KG1 (cell line): ENCODE data around the gene TSPAN31.

Source experiments
- DNase-seq: peaks from one replicate; lab custom pipeline; 2025; lab: John Stamatoyannopoulos, UW

Gene TSPAN31

GRCh38 chr12:57752668-57753000, 7.8 kb downstream of the TSPAN31 start:
- no peak for DNase-seq

DNA sequence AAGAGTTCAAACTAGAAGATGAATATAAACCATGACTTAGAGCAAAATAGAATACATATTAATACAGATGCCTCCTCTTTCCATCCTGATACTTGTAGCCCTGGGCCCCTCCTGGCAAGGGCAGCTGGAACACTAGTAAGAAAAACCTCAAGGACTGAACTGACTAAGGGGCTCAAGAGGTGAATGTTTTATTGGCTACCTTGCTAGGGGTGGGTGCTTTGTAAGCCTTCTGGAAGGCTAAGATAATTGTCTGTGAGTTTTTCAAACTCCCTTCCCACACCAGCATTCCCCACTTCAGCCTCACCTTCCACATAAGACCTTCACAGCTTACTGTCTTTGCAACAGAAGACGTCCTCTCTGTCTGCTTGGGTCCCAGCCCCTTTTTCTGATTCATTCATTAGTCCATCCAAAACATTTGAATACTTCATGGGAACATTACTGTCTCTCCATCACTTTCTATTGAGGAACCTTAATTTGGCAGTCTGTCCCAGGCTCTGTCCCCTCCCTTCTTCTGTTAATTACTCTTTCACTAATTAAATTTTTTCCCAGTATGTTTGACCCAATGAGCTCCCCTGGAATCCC, 9.0 kb downstream of the TSPAN31 start:
- DNase-seq = no peak

DNA sequence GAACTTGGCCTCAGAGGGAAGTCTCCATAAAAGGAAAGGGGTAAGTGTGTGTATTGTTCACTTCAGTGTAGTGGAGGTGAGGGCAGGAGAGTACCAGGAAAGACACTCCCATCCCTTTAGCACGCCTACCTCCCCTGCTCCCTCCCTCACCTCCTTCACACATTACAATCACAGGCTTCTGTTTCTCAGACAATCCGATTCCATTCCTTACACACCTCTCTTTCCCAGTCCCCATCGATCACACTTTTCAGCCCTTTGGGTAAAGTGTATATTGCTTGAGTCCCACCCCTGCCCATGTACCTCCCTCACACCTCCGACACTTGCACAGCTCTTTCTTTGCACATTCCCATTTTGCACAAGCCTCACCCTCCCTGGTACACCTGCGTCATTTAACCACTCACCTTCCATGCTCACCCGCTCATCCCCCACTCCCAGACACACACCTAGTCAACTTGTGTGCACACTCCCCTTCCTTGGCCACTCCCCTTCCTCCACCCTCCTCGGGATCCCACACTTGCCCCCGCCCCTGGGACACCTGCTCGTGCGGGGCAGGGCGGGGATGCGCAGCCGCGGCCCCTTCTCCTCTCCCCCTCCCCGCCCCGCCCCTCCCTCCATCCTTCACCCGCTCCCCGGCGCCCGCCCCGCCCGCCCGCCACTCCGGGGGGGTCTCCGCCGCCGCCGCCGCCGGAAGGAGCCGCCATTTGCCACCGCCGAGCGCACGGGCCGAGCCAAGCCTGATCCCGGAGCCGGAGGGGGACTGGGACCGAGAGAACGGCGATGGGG, 9.8 kb downstream of the TSPAN31 start, which contains the start of gene MARCHF9:
Gene MARCHF9 (plus strand): TSS at position 693 of the 783 bp plus-strand sequence. CDS start 426 bp downstream, outside the sequence.
- no peak for DNase-seq

DNA sequence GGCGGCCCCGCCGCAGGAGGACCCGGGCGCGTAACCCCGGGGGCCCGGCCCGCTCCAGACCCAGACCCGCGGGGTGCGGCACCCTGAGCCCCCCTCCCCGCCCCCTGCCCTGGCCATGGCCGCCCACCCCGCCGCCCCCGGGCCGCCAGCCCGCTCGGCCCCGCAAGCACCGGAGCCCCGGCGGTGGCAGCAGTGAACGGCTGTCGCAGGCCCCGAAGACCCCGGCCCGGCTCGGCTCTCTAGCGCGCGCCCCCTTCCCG, 10.3 kb downstream of the TSPAN31 start:
- no peak for DNase-seq

GRCh38 chr12:57755454-57756372, 10.9 kb downstream of the TSPAN31 start:
- DNase-seq = no peak

DNA sequence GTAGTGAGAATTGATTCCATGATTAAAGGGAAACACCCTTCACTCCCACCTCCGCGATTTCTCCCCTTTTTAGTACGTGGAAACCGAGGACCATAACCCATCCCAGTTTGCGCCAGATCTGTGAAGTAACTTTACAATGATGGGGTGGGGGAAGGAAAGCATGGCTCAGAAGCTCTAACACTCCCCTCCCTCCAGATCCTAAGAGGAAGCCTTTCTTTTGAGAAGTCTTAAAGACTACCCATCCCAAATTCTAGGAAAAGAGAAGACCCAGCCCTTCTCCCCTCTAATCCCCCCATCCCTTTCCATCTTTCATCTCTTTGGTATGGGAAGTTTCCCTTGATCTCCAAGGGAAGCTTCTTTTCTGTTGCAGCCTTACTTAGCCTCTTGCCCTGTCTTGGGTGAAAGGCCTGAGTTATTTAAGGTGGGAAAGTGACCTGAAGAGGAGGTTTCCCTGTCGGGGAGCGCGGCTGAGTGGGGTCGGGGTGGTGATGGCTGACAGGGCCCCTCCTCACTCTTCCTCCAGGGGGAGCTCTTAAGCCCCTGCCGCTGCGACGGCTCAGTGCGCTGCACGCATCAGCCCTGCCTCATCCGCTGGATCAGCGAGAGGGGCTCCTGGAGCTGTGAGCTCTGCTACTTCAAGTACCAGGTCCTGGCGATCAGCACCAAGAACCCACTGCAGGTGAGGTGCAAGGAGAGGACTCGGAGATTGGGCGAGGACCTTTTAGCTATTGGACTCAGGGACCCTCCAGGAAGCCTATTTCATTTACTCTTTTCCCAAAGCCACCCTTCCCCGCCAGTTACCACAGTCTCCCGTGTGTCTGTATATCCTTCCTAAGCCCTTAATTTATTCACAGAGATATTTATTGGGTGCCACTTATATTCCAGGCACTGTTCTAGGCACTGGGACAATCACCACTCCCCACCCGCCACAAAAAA, 11.8 kb downstream of the TSPAN31 start:
- DNase-seq = no peak

DNA sequence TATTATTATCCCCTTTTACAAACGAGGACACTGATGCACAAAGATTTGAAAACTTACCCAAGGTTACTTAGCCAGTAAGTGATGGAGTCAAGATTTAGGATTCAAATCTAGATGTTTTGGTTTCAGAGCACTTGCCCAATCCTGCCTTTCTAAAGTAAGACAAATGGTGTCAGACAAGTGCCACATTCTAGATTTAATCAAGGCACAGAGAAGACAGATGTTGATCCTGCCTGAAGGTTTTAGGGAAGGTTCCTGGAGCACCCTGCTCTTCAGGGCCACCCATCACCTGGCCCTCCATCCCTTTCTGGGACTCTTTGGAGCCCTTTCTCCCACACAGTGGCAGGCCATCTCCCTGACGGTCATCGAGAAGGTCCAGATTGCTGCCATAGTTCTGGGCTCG, 12.9 kb downstream of the TSPAN31 start:
- DNase-seq = no peak

DNA sequence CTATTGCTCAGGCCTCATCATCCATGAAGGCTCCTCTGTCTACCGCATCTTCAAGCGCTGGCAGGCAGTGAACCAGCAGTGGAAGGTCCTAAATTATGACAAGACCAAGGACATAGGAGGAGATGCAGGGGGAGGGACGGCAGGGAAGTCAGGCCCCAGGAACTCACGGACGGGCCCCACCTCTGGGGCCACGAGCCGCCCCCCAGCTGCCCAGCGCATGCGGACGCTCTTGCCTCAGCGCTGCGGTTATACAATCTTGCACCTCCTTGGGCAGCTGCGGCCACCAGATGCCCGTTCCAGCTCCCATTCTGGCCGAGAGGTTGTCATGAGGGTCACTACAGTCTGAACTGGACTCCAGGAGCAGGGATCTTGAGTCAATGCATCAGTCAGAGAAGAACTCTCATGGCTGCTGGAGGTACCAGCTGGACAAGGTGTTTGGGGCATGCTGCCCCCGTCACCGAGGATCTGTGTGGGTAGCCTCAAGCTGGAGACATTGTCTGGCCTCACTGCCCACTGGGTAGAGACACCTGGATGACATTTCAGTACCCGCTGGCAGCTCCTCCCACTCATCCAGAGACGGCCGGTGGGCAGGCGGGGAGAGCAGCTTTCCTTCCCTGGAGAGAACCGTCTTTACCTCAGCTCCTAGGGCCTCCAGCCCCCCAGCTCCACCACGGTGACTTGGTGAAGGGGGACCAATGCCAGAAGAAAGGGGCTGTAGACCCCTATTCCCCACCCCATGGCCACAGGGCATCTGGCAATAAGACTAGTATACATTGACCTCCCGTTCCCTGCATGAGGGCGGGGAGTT, 13.9 kb downstream of the TSPAN31 start:
- no peak for DNase-seq

GRCh38 chr12:57759360-57759980, 14.6 kb downstream of the TSPAN31 start:
- DNase-seq = no peak

- no peak for DNase-seq
Observed at GRCh38 chr12:57760347-57760982, 15.6 kb downstream of the TSPAN31 start.

GRCh38 chr12:57761391-57761998, 16.7 kb downstream of the TSPAN31 start:
- no peak for DNase-seq

DNA sequence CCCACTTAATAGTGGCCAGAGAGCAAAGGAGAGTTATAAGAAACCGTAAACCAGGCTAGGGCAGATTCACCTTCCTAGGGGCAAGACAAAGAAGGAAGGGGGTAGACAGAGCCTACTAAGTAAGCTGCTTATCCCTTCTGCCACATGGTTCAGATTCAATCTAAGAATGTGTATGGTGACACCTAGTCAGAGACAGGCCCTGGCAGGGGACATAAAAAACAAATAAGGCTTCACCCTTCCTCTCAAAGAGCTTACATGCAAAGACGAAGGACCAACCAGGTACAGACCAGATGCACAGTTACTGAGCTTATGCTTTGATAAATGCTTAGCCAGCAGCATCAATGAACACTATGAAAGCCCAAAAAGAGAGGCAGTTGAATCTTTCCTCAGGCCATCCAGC, 17.6 kb downstream of the TSPAN31 start:
- no peak for DNase-seq

DNA sequence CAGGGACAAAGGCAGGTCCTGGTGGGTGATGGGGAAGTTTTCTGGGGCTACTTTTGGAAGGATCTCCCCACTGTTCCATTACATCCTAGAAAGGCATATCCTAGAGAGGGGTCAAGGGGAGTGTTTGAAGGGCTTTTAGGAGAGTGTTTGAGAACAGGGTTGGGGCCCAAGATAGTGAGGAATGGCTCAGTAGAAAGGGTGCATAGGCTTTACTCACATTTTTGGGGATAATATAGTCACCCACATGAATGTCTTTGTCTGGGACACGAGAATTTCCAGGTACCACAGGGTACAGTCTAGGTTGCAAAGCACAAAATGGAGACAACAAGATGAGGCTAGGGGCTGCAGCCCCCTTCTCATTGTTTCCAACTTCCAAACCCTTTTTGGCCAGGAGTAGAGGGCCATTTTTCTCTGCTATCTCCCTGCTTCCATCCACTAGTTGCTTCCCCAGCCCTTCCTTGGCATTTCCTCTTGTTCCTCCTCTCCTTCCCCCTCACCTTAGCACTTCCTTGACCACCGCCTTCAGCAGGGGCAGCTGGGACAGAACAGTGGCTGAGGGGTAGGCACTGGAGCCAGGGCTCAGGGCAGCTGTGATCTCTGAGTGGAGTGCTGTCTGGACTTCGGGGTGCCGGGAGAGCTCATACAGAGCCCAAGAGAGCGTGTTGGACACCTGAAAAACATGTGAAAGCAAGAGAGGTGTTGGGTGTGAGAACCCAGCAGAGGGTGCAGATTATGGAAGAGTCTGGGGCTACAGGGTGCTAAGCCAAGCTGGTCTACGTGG, 19.2 kb downstream of the TSPAN31 start:
- no peak for DNase-seq

- no peak for DNase-seq
Observed at GRCh38 chr12:57764662-57765002, 19.8 kb downstream of the TSPAN31 start.

DNA sequence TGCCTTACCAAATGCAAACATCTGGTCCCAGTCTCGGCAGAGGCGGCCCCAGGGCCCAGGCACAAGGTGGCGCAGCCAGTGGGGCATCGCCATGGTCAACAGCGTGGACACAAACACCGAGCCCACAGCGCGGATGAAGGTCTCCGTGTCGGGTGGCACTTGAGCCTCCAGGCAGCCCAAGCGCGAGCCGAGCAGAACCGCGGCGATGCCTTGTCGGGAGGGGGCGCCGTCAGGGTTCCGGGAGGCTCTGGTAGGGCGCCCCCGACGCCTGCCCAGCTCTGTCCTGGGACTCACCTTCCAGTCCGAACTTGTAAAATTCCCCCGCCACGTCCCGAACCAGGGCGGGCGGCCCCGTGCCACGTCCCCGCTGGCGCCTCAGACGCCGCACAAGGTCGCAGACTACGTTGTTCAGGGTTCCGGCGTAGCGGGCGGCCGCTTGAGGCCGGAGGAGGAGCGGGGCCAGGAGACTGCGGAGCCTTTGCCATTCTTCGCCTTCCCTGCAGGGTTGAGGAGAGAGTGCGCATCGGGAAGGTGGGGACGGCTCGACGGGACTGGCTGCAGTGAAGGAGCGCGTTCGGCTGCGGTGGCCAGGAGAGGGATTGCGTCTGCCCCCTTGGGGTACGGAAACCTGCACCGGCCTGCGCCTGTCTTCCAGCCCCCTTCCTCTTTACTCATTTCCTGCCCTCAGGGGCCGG, 20.3 kb downstream of the TSPAN31 start:
- DNase-seq = no peak

DNA sequence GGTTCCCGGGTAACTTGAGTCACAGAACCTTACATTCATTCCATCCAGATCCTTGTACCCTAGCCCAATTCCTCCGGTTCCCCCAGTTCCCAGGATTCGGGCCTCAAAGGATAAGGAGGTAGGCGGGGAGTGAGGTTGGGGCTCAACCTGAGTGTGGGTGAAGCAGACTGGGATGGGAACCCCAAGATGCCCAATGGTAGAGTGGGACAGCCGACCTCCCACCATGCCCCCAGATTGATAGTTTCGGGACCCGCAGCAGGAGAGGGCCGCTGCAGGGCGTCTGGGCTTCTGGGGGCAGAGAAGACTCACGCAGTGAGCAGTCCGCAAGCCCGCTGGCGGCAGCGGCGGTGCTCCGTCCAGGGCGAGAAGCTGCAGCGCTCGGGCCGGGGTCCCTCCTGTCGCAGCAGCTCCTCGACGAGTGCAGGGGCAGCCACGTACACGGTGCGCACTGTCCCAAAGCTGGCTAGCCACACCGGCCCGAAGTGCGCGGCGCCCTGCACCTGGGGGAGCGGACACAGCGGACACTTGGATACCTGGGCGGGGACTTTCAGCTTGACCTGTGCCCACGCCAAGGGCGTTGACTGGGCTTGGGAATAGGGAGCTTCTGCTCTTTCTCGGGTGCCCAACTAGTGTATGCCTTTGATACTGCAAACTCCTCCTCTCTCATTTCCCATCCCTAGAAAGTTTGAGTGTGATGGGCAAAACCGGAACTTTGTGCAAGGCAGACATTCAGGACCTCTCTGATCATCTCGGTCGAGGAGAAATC, 21.0 kb downstream of the TSPAN31 start:
- no peak for DNase-seq

DNA sequence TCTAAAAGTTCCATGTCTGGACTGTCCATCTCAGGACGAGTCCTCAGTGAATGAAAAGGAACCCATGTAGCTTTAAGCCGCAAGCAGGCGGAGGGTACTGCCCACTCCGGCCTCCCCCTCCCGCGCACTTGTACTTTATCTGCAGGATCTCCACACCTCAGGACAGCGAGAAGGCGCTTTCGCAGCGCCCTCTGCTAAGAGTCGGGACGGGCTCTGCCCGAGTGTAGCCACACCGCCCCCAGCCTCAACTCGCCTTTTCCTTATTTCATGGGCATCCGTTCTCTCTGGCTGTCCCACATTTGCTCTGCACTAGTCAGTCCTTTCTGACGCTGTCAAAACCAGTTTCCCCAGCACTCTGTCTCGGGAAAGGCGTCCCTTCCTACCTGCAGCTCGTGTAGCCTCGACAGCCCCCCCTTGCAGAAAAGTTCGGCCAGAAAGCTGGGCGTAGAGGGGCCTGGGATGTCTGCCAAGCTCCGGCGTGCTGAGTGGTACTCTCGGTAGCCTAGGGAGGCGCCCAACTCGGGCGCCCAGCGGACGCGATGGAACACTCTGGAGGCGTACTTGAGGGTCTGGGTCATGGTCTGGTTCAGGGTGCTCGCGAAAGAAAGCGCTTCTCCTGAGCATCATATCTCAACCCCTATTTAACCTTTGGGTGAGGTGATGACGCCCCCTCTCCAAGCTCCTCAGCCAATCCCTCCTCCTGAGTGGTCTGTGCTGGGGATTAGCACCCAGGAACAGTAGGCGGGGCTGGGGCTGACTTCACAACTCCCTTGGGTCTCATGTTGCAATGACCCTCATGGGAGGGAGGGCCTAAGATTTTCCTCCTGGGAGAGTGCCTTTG, 21.8 kb downstream of the TSPAN31 start, which contains the start of gene CYP27B1:
Gene CYP27B1 (minus strand): TSS at position 615 of the 841 bp plus-strand sequence. CDS start 37 bp downstream, at position 578.
- DNase-seq = no peak
